HL-60/S4 (cell line): Measurements from ENCODE around the gene ANKRD42.

Experiments used
- in situ Hi-C: fragments of 300-500 bp; cut with MboI; formaldehyde crosslinking; loops from 2 replicates; pipeline ENCODE4 v1.14.3; 2022; ENCODE audit warnings: low sequenced_read_pairs

ANKRD42 gene

DNA sequence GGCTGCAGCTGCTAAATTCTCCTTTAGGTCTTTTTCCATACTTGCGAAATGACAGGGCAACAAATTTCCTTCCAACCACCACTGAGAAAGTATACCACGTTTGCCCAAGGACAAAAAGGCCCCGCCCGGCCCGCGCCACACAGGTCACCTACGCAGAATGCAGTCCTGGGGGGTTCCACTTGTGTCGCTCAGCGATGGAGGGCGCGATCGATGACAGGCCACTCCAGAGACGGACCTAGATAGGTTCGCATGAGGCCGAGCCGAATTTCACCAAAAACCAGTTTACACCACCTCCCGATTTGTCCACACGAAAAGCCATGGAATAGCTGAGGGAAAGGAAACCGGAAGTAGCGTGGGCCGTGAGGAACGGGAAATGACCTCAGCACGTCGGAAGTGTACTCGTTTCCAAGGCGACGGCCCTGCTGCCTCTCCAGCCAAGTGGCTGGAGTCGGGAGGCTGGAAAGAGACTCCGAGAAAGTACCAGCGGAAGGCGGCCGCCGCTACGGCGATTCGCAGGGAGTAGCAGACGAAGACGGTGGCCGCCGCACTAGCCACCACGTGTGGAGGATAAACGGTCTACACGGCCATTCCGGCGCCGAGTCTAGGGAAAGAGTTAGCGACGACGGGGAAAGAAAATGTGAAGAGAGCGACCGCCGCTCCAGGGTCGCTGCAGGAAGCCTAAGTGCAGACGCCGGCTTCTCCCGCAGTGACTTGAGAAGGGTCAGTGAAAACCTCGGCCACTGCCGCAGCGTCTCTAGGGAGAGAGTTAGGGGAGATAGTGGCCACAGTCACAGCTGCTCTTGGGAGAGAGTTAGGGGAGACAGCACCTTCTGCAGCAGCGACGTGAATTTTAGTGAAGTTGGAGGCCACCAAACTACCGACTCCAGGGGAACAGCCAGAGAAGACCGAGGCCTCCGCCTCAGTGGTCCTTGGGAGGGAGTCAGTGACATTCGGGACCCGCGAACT, at the start of gene ANKRD42:
Gene ANKRD42 (plus strand): TSS at position 398 of the 966 bp plus-strand sequence. CDS start 959 bp downstream, outside the sequence.
- in situ Hi-C loops, result no loop called here

- in situ Hi-C loops, result no loop called here
Measured at GRCh38 chr11:83147895-83148294, 45.6 kb upstream of the ANKRD42 start.

- in situ Hi-C loops, result no loop called here
Measured at GRCh38 chr11:83150450-83150849, 43.1 kb upstream of the ANKRD42 start.

- in situ Hi-C loops, result no loop called here
Measured at GRCh38 chr11:83151274-83151977, 42.1 kb upstream of the ANKRD42 start.

GRCh38 chr11:83152264-83152663, 41.2 kb upstream of the ANKRD42 start:
- in situ Hi-C loops, result no loop called here

GRCh38 chr11:83153764-83154163, 39.7 kb upstream of the ANKRD42 start:
- in situ Hi-C loops, result no loop called here

DNA sequence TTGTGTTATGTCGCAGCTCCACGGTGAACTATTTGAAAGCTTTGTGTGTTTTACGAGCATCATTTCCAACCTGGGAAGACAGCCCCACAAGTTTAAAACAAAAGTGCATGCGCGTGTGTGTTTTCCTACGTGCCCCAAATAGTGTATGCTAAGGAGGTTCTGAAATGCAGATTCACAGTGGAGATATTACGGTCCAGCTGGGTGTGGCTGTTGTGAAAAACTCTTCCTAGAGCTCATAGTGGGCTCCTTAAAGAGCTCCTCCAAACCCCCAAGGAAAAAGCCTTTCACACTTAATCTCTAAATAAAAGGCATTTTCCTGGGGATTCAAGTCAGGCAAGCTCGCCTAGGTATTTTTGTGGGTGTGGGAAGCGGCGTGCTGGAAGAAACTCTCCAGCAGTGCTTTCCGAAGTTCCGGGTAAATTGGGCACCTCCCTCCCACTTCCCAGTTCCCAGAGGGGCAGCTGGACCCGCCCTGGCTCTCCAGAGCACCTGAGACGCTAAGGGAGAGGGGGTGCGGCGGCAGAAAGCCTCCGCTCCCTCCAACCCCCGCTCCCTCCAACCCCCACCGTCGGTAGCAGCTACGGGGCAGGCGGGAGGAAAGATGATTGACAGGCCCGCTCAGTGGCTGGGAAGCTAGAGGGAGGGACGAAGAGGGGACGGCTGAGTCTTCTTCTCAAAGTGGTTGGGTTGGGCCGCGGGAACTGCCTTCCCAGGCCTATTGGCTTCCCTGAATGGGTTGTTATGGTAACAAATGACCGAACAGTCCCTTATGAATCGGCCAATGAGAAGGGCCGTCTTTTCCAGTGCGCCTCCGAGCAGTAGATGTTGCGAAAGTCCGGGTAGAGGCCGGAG, 37.1 kb upstream of the ANKRD42 start:
- in situ Hi-C loops, result no loop called here

- in situ Hi-C loops, result no loop called here
Measured at GRCh38 chr11:83156996-83157593, 36.4 kb upstream of the ANKRD42 start, which contains the start of gene PCF11. PCF11 (plus strand) TSS chr11:83157131; CDS start chr11:83157440, 309 bp downstream.

GRCh38 chr11:83157594-83158356, 35.7 kb upstream of the ANKRD42 start:
- in situ Hi-C loops, result no loop called here

- in situ Hi-C loops, result no loop called here
Measured at GRCh38 chr11:83158357-83158786, 35.1 kb upstream of the ANKRD42 start.

DNA sequence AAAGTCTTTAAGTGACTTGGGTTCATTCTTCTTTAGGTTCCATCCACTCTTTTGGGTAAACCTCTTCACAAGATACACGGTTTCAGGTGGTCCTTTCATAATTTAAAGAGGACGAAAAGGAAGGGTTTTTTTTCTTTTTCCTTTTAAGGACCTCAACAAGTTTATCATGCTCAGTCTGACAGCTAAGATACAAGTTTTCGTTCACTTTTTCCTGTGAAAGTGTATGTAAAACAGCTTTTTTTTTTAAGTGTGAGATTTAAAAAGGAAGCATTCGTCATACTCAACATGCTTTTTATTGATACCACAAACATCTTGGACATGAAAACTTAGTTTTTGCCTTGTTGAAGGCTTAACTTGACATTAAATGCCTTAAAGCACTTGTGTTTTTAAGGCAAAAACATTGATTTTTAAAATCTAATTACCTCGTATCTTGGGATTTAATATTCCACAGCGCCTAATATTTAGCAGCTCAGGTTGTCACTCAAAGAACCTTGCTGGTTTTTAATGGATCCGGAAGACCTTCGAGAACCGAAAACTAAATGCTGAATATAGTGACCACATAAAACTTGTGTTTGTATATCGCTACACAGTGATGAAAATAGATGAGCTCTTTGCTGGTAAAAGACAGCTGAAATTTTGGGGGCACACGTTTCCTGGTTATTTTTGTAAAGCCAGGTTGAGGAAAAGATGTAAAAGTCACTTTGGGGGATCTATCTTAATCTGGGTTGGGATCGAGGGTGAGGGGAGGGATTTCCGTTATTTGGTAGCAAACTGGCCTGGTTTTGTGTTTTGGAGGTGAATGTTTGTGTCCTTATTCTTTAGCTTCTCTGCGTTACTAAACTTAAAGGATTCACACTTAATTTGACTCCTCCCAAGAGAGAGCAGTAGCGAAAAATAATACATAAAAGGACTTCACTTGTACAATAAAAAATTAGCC, 34.3 kb upstream of the ANKRD42 start:
- in situ Hi-C loops, result no loop called here

DNA sequence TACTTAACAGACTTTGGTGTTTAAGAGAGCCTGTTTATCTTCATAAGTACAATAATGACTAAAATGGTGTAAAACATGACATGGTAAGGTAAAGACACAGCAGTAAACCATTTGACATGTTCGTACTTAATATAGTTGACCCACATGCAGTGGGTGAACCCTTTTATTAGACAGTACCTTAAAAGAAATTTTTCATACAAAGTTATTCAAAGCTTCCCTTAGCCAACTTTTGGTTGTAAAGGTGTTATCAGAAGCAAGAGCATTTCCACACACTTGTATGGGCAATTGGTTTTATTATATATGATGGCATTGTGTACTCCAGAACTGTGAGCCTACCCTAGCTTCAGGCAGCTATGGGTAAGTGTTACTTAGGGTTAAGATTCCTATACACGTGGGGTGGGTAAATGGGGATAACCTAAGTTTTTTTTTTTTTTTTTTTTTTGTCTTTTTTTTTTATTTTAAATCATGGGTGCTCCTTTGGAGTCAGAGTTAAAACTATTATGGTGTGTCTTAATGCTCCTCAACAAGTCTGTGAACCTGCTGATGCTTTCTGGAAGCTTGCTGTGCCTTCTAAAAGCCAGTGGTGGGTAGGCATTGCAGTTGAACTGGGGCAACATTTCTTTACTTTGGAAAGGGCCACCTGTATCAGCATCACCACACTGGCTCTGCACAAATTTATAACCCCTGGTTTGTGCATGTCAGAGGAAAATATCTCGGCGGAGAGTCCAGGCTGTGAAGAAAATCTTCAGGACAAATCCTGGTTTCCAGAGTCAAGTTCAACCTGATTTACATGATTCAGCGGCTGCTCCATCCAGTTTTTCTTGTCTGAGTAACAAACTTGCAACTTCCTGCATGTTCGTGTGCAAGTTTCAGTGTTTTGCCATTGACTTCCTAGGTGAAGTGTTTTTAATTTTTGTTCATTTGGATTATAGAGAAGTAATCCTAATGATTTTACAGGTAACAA, 33.3 kb upstream of the ANKRD42 start:
- in situ Hi-C loops, result no loop called here

- in situ Hi-C loops, result no loop called here
Measured at GRCh38 chr11:83161610-83162199, 31.8 kb upstream of the ANKRD42 start.

DNA sequence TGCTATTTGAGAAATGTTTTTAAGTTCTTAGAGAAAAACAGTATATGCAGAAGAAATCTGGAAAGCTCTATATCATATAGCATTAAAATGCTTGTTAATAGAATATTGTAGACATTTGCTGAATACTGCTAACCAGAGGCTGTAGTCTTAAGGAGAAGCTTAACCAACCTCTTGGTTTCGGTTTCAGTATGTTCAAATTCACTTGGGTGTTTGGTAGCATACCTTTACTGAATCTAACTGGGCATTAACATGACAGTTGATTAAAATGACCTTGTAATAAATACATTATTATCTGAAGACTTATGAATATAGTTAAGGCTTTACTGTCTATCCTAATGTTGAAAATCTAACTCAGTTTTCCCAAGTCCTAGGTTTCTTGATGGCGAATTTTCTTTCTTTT, 31.1 kb upstream of the ANKRD42 start:
- in situ Hi-C loops, result no loop called here

GRCh38 chr11:83166193-83166866, 27.2 kb upstream of the ANKRD42 start:
- in situ Hi-C loops, result no loop called here

DNA sequence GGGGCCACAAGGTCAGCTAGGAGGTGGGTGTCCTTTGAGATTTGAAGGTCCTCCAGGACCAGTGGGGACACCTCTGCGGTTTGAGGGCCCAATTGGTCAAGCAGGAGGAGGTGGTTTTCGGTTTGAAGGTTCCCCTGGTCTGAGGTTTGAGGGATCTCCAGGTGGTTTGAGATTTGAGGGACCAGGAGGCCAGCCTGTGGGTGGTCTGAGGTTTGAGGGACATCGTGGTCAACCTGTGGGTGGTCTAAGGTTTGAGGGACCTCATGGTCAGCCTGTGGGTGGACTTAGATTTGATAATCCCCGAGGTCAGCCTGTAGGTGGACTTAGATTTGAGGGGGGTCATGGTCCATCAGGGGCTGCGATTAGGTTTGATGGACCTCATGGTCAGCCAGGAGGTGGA, 24.8 kb upstream of the ANKRD42 start:
- in situ Hi-C loops, result no loop called here

DNA sequence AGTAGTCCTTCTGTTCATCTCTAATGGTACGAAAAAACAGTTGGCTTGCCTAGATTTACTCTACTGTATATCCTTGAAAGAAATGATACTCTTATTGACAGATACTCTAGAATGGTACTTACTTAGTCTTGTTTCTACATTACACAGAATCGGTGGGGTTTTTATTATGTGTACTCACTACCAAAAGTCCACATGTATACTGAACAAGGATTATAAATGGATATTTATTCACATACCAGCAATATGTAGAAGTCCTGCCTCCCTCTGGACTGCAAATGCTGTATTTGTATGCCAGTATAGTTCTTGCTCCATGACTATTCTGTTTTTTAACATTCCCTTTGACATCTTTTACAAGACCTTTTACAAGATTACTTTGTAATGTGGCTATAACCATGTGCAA, 22.6 kb upstream of the ANKRD42 start:
- in situ Hi-C loops, result no loop called here
